K562 (cell line): ENCODE results near the gene YOD1. TPM values are rescaled to one million over a fixed set of nuclear protein-coding genes. Genes with fewer than 3 reads are reported as not detected.
A peak's percentile ranks its signal among the peaks of the same experiment; 100 is the strongest.

Source experiments
- CBFA2T2 ChIP-seq: fragments of 450-650 bp; conservative IDR thresholded peaks from 2 replicates; pipeline ENCODE4 v1.6.1; 2017; ENCODE audit warnings: mild to moderate bottlenecking
- CEBPG ChIP-seq, 3 experiments: fragments of 200-800 bp in 1 of 3; sonication (Bioruptor generic) in 1 of 3; sonication (generic) in 1 of 3; formaldehyde crosslinking in 1 of 3; IDR thresholded peaks in 2 of 3; conservative IDR thresholded peaks in 1 of 3; 2 replicates each; pipeline versions ENCODE4 v1.6.1 to v1.8.0; 2016 to 2022; ENCODE audit warnings: missing compliant biosample characterization in 2 of 3, missing genetic modification characterization in 2 of 3, mild to moderate bottlenecking in 1 of 3, missing genetic modification reagents in 1 of 3
- GTF3C2 ChIP-seq: IDR thresholded peaks from 3 replicates; pipeline ENCODE4 v1.6.1; 2011; ENCODE audit warnings: borderline replicate concordance, mild to moderate bottlenecking, moderate library complexity; ENCODE audit not compliant: insufficient read length; ENCODE audit errors: extremely low read depth
- MIER1 ChIP-seq: fragments of 450-650 bp; IDR thresholded peaks from 2 replicates; pipeline ENCODE4 v1.6.1; 2016; ENCODE audit warnings: antibody characterized with exemption, mild to moderate bottlenecking, low read depth
- NFIC ChIP-seq: fragments of 450-650 bp; IDR thresholded peaks from 2 replicates; pipeline ENCODE4 v1.6.1; 2017; ENCODE audit warnings: mild to moderate bottlenecking, inconsistent platforms
- NFRKB ChIP-seq: fragments of 450-650 bp; IDR thresholded peaks from 2 replicates; pipeline ENCODE4 v1.6.1; 2016; ENCODE audit warnings: low read depth
- NR2F6 ChIP-seq: fragments of 450-650 bp; formaldehyde crosslinking; IDR thresholded peaks from 2 replicates; pipeline ENCODE4 v1.4.0; 2020; ENCODE audit warnings: mild to moderate bottlenecking
- POLR2G ChIP-seq: fragments of 200-400 bp; formaldehyde crosslinking; IDR thresholded peaks from 2 replicates; pipeline ENCODE4 v1.6.1; 2017; ENCODE audit warnings: low read depth, mild to moderate bottlenecking, antibody characterized with exemption, low read length, moderate library complexity
- SIX5 ChIP-seq, 2 experiments: IDR thresholded peaks; 2 replicates each; pipeline ENCODE4 v1.6.1; 2011; ENCODE audit warnings: low read length in 2 of 2, borderline replicate concordance in 1 of 2, low read depth in 1 of 2, mild to moderate bottlenecking in 1 of 2, moderate library complexity in 1 of 2; ENCODE audit not compliant: insufficient read depth in 1 of 2
- SNRNP70 ChIP-seq: fragments of 200-400 bp; formaldehyde crosslinking; optimal IDR thresholded peaks from 2 replicates; pipeline ENCODE3; 2017; ENCODE audit warnings: low read depth, low read length
- STAT5B ChIP-seq: fragments of 250-450 bp; sonication (Bioruptor Pico); IDR thresholded peaks from 2 replicates; pipeline ENCODE4 v1.8.0; 2021; ENCODE audit warnings: mild to moderate bottlenecking, inconsistent platforms
- TAF15 ChIP-seq: fragments of 200-400 bp; formaldehyde crosslinking; IDR thresholded peaks from 2 replicates; pipeline ENCODE4 v1.6.1; 2017; ENCODE audit warnings: mild to moderate bottlenecking, low read depth, low read length, moderate library complexity
- TCF3 ChIP-seq: sonication (generic); formaldehyde crosslinking; IDR thresholded peaks from 2 replicates; pipeline ENCODE4 v1.4.0; 2020; ENCODE audit warnings: mild to moderate bottlenecking, missing genetic modification reagents
- TFAP4 ChIP-seq: sonication (generic); formaldehyde crosslinking; IDR thresholded peaks from 2 replicates; pipeline ENCODE4 v1.8.0; 2022; ENCODE audit warnings: missing genetic modification reagents, mild to moderate bottlenecking, moderate library complexity, borderline replicate concordance
- U2AF1 ChIP-seq: fragments of 200-400 bp; formaldehyde crosslinking; optimal IDR thresholded peaks from 2 replicates; pipeline ENCODE3; 2017; ENCODE audit warnings: mild to moderate bottlenecking, low read depth, low read length, moderate library complexity
- VEZF1 ChIP-seq: fragments of 200-800 bp; sonication (Bioruptor generic); IDR thresholded peaks from 2 replicates; pipeline ENCODE4 v1.6.1; 2017; ENCODE audit warnings: missing genetic modification characterization, missing compliant biosample characterization
- WHSC1 ChIP-seq: IDR thresholded peaks from one replicate; pipeline ENCODE4 v1.6.1; 2012; ENCODE audit warnings: low read length, control low read depth, inconsistent platforms
- XRCC3 ChIP-seq: fragments of 450-650 bp; IDR thresholded peaks from 2 replicates; pipeline ENCODE4 v1.6.1; 2017; ENCODE audit warnings: mild to moderate bottlenecking, moderate library complexity
- ZNF184 ChIP-seq: sonication (generic); formaldehyde crosslinking; IDR thresholded peaks from 2 replicates; pipeline ENCODE4 v1.5.0; 2020; ENCODE audit warnings: missing genetic modification reagents
- ZNF282 ChIP-seq: sonication (generic); formaldehyde crosslinking; IDR thresholded peaks from 2 replicates; pipeline ENCODE4 v1.8.1; 2023; ENCODE audit warnings: missing genetic modification reagents
- ZNF511 ChIP-seq: sonication (generic); formaldehyde crosslinking; IDR thresholded peaks from 2 replicates; pipeline ENCODE4 v1.8.0; 2022; ENCODE audit warnings: mild to moderate bottlenecking, missing genetic modification reagents
- ZNF830 ChIP-seq: fragments of 250-450 bp; sonication (Bioruptor Pico); IDR thresholded peaks from 2 replicates; pipeline ENCODE4 v1.5.0; 2021; ENCODE audit warnings: mild to moderate bottlenecking
- polyA plus RNA-seq, 8 experiments: library from polyadenylated mRNA; depleted of rRNA in 4 of 8; stranded (reverse) in 5 of 8; unstranded in 3 of 8; fragments of >200 nt; fragmentation: Nextera tagmentation in 2 of 8; fragmentation: Illumina TruSeq in 1 of 8; extraction: Ambion mirVana in 2 of 8; extraction: Trizol in 1 of 8; gene quantifications; 2 replicates each; pipeline versions ENCODE4 v1.2.1 to v1.2.3, GENCODE V29; 2011 to 2014; ENCODE audit warnings: inconsistent platforms in 1 of 8, missing spikeins in 1 of 8
- total RNA-seq, 7 experiments: library from RNA; depleted of rRNA in 6 of 7; stranded (reverse); fragments of >200 nt in 6 of 7; fragmentation: Illumina TruSeq in 2 of 7; extraction: Trizol in 2 of 7; gene quantifications; 2 replicates each; pipeline versions ENCODE4 v1.2.1 to v1.2.3, GENCODE V29; 2011 to 2021; ENCODE audit warnings: low replicate concordance in 1 of 7

The YOD1 gene
- total and polyA plus RNA-seq, 9 of the 15 experiments (the other 6 are each of a cell fraction or from before 2014, with no cell fraction given): 18.2 to 78.1 (median 46.9) TPM

- no peak for TF ChIP-seq TCF3 (CRISPR knock-in tag)
- no peak for TF ChIP-seq U2AF1
- no peak for TF ChIP-seq TAF15
- no peak for TF ChIP-seq XRCC3
- TF ChIP-seq GTF3C2: no peak
- no peak for TF ChIP-seq STAT5B (CRISPR knock-in tag)
- TF ChIP-seq CEBPG (CRISPR knock-in tag; IDR thresholded peaks at IDR 0.05): no peak
- 0 out of 4 replicates have a peak, but pooled peaks of 1 of the 2 experiments have one; percentile 31 for TF ChIP-seq CEBPG (tag; conservative IDR thresholded peaks at IDR 0.05 in 1 of 2, IDR thresholded peaks at IDR 0.05 in 1 of 2)
- TF ChIP-seq ZNF282: no peak
- TF ChIP-seq SNRNP70: peak; percentile 67
- no peak for TF ChIP-seq ZNF184 (CRISPR knock-in tag)
- TF ChIP-seq ZNF830: no peak
- 0 out of 2 replicates have a peak, but pooled peaks have one; percentile 29 for TF ChIP-seq MIER1
- no peak for TF ChIP-seq ZNF511 (CRISPR knock-in tag)
- TF ChIP-seq NR2F6: 0 out of 2 replicates have a peak, but pooled peaks have one; percentile 11
- TF ChIP-seq NFRKB: no peak
- TF ChIP-seq WHSC1: peak; percentile 14
- TF ChIP-seq TFAP4 (CRISPR knock-in tag): 0 out of 2 replicates have a peak, but pooled peaks have one; percentile 18
- TF ChIP-seq SIX5 (IDR thresholded peaks at IDR 0.05; ENCODE audit: borderline replicate concordance in 1 of 2, insufficient read depth in 1 of 2, low read depth in 1 of 2, low read length in 2 of 2): no peak
- no peak for TF ChIP-seq CBFA2T2
- no peak for TF ChIP-seq NFIC
- TF ChIP-seq POLR2G: no peak
- peak; percentile 6; the same call in 1 of the 2 replicates for TF ChIP-seq VEZF1 (CRISPR knock-in tag)
Measured at GRCh38 chr1:207021876-207022596, 29.0 kb downstream of the YOD1 start (continued).
